ENCODE data around the gene MDH1B.
A peak's percentile ranks its signal among the peaks of the same experiment; 100 is the strongest.
"Not testable (repeated sequence)": the region's sequence is repeated elsewhere in the genome, so short reads cannot be mapped to it uniquely, and the experiment has no call there.

The MDH1B gene

DNA sequence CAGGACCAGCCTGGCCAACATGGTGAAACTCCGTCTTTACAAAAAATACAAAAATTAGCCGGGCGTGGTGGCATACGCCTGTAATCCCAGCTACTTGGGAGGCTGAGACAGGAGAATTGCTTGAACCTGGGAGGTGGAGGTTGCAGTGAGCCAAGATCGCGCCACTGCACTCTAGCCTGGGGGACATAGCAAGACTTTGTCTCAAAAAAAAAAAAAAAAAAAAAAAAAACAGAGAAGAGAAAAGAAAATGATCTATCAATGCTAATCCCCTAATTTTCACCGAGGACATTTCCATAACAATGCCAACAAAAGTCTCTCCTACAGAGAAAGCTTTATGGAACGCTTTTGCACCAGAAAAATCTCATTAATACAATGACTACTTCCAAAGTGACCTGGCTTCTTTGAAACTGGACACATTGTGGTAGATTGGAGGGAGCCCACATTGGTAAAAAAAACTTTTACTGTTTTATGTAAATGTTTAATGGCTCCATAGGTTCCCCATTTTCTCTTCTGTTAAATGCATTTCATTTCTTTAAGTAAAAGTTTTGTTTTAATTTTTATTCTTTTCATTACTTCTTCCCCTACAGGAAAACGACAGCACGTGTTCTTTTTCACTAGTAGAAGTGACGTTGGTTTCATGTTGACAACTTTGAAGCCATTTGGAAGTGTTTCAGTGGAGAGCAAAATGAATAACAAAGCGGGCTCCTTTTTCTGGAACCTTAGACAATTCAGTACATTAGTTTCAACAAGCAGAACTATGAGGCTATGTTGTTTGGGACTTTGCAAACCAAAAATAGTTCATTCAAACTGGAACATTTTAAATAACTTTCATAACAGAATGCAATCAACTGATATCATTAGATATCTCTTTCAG is 1.2 kb upstream of the MDH1B start:
- DNase-seq = no peak

DNA sequence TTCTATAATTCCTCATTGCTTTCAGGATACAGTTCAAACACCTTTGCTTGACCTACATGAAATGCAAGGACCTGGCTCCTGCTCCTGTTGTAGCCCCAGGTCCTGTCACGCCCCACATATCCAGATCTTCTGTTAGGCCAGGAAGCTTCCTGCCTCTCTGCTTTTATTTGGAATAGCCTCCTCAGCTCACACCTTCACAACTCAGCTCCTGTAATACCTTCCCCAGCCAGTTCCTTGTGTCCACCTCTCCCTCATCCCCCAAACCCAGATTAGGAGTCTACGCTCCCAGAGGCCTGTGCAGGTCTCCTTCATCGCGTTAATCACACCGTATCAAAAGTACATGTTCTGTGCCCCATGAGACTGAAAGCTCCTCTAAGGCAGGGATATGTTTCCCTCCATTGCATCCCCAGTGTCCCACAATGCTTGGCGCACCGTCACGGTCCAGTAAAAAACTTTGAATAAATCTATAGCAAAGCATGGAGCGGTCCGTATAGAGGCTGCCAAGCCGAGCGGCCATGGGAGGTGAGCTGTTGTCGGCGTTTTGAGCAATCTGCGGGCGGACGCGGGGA is 371 bp downstream of the MDH1B start:
- DNase-seq = no peak

GRCh38 chr2:206756816-206757215 is 8.3 kb downstream of the MDH1B start:
- DNase-seq = no peak

- DNase-seq = no peak
Measured at GRCh38 chr2:206740800-206741199, 24.3 kb downstream of the MDH1B start.

GRCh38 chr2:206739271-206739670 is 25.9 kb downstream of the MDH1B start:
- DNase-seq = no peak

DNA sequence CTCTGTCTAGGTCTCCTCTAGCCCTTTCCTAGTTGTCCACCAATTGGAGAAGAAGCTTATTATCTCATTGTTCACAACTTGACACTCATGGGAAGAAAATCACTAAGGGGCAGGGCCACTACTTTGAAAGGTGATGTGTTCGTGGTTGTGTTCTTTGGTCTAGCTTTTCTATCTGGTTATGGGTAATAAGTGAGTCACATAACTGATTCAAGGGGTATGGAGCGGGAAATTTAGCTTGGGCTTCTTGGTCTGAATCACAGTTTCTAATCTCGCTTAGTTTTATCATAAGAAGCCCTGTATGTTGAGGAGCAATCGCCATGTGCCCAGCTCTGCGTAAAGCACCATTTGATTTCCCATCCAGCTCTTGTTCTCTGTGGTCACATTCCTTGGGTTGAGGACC is 28.2 kb downstream of the MDH1B start:
- DNase-seq = no peak

DNA sequence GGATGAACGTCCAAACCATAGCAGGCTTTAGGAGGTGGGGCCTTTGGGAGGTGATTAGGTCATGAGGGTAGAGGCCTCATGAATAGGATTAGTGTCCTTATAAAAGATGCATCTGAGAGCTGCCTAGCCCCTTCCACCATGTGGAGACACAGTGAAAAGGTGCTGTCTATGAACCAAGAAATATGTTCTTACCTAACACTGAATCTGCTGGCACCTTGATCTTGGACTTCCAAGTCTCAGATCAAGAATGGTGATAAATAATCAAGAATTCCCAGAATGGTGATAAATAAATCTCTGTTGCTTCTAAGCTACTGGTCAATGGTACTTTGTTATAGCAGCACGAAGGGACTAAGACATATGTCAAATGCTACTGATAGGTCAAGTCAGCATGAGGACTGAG is 31.8 kb downstream of the MDH1B start:
- DNase-seq = no peak

GRCh38 chr2:206728277-206729199 is 36.6 kb downstream of the MDH1B start:
- DNase-seq = no peak

DNA sequence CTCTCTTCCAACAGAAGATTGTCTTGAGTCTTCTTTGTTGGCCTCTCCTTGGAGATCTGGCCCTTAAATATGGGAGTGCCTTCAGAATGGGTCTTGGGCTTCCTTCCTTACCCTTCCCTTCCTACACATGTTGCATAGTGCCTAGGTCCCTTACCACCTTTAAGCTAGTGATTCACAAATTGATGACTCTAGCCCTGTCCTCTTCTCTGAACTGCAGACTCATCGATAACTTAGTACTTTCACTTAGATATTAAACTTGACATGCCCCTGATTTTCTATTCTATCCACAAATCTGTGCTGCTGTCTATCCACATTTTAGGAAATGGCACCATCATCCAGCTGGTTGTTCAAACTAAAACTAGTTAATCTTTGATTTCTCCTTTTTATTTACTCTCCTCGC is 37.8 kb downstream of the MDH1B start:
- DNase-seq = no peak

DNA sequence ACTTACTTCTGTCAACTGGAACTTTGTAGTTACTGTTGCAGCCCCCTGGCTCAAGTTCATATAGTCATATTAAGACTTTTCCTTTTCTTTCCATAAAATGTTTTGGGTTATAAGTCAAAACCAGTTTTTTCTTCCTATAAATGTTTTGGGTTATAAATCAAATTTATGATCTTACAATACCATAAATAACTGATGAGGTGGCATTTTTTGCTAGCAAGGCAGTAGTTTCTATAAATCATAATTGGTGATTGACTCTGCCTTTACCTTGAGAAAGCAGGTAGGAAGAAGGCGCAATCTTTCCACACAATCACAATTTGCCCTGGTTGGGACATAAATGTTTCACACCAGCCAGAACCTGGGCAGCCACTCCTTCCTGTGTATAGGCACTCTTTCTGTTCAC is 41.8 kb downstream of the MDH1B start:
- no peak for DNase-seq

DNA sequence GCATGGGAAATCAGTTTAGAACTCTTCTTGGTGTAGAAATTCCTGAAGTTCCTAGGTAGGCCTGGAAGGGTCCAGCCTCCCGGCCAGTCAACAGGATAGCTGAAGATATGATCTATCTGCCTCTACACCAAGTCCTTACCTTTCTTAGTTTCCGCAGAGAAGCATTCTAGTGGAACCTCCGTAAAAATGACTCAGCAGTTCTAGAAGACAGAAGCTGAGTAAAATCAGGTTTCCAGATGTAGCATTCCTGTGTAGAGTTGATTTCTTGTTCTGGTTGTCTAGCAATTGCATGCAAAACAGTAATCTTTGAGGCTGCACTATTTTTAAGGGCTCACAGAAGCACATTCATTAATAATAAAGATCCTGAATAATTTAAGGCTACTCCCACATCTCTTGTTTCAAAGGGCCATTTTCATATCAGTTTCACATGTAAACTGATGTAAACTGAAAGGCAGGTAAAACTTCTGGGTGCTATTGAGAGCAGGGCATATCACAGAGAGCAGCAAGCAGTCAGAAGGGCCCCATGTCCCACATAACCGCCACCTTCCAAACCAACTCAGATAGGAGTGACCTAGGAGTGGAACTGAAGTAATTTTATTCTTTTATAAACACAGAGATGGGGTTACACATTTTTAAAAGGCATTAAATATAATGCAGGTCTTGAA is 43.7 kb downstream of the MDH1B start:
- no peak for DNase-seq

- no peak for DNase-seq
Measured at GRCh38 chr2:206718296-206718695, 46.8 kb downstream of the MDH1B start, which contains the start of gene DYTN. Gene DYTN, minus strand, starts transcription at chr2:206718396. Its CDS starts 117 bp downstream, at chr2:206718279.

- DNase-seq = peak; percentile 56
Measured at GRCh38 chr2:206716623-206717022, 48.5 kb downstream of the MDH1B start.

GRCh38 chr2:206715183-206715582 is 49.9 kb downstream of the MDH1B start:
- DNase-seq = not testable (repeated sequence)

DNA sequence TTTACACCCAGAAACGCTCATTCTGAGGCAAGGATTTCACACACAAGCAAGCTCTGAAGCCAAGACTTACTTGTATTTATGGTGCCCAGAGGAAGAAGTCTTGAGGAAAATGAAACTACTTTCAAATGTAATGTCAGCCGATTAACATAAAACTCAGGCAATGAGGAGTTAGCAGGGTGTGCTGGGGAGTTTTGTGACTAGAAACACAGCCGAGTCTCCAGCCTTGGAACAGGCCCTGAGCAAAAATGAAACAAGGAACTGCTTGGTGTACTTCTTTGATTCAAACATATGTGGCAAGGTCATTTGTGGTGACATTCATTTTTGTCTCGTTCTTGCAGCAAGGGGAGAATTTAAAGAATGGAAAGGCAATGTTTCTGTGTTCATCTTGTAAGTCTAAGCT is 51.4 kb downstream of the MDH1B start:
- DNase-seq = no peak

DNA sequence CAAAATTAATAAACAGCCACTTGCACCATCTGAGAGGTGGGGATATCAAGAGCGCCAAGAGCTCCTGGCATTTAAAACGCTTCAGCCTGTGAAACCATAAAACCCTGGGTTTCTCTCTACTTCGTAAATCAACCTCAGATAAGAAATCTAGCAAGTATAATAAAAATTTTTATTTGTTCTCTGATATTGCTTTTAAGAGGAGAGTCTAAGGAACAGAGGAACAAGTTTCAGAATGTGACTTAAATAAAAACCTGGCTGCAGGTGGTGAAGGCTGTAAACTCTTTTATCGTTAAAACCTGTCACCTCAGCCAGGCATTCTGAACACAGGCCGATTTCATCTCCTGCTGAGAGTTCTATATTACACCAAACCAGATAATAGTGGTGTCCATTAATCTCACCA is 56.8 kb downstream of the MDH1B start:
- no peak for DNase-seq

DNA sequence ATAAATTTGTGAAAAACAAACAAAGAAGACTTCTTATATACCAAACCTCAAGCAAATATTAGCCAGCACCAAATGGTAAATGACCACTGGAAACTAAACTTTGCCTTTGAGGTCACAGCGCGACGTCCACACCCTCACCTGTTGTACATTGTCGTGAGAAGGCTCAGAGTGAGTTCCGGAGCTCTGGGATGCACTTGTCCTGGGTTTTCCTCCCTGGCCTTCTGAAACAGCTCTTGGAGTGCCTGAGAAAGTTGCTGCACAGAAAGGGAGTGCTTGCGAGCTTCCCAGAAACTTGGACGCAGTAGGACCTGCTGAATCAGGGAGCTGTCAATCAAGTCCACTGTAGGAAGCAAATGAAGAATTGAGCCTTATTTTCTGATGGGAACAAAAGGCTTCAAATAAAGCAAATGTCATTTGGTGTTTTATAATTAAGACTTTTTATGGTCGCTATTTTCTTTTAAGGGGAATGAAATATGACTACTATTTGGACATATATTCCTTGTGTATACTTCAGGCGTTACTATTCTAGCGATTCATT is 57.9 kb downstream of the MDH1B start:
- DNase-seq = no peak

DNA sequence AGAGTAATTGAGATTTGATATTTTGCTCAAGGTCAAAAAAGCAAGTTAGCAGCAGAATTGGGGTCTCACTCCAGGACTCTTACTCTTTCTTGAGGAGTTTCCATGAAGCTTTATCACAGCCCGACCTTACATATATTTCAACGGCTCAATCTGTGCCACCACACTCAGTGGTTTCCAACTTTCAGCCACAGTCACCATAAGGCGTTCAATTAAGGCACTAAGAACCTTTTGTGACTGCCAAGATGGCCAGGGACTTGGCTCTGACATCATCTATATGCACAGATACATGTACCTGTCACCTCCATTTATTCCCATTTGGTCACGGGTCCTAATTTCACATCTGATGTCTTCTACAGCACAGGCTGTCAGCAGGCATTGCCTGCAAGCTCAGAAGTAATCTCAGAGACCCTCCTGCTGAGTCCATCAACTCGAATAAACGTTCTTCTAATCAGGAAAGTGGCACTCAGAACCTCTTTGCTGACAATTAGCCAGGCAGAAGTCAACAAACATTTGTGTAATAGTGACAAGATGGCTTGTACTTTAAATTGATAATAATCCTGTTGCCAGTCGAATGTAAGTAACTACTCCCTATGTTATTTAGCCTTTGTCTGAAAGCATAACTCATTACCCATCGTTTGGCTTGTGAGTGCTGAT is 63.0 kb downstream of the MDH1B start:
- no peak for DNase-seq

GRCh38 chr2:206700156-206700555 is 65.0 kb downstream of the MDH1B start:
- no peak for DNase-seq

DNA sequence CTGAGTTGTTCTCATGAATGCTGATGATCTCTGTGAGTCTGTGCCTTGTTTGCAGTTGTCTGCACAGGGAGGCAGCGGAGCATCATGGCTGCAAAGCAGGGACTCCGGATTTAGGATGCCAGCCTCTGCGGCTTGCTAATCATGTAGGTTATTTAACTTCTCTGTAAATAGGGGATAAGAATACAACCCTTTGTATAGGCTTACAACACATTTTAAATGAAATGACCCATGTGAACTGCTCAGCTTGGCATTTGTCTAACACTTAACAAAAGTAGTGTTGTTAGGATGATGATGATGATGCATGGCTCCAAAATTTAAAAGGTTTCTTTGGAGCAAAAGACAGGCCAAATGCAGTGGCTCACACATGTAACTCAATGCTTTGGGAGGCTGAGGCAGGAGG is 66.3 kb downstream of the MDH1B start:
- no peak for DNase-seq

DNA sequence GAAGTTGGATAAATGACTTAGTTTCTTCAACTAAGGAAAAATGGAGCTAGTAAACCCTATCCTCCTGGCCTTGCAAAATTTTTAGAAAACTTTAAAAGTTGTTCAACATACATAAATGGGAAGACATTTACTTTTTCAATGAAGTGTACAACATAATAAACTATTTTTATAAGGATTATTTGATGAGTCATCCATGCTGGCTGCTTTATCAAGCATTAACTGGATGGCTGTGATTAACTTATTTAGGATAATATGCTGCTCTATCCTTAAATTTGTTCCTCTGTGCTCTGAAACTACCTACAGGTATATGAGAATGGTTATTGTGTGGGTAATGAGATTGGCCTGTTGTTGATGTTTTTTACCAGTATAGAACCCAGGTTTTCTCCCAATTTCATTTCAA is 68.2 kb downstream of the MDH1B start:
- DNase-seq = no peak
